Ecto neural progenitor cell (in vitro differentiated cells): ENCODE data around the gene FAM9B.

Source experiments
- DNase-seq: peaks from one replicate; pipeline ENCODE4 v3.0.0-alpha.2; 2018; ENCODE audit warnings: low spot score

Gene FAM9B

DNA sequence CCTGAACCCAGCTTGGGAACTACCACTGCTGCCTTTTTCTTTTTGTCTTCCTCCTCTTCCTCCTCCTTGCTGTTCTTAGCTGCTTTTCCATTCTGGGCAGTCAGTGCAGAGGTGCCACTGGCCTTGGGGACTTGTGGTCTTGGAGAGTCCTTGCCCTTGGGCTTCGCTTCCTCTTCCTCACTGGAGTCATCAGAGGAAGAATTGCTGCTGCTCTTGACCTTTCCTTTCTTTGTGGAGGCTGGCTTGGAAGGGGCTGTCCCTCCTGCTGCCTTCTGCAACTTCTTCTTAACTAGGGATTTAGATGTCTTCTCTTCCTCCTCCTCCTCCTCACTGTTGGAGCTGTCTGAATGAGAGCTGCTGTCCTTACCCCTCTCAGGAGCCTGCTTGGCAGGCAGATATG lies 53.2 kb downstream of the FAM9B start:
- no peak for DNase-seq
